ENCODE data around the gene ATP11B. TPM values are rescaled to one million over a fixed set of nuclear protein-coding genes. Genes with fewer than 3 reads are reported as not detected.

ATP11B gene
- total and polyA plus RNA-seq, 2 experiments from 2014 or later, result 19.8 to 60.5 TPM

- H3K27ac ChIP-seq, result no peak overlapping the region
- TF ChIP-seq EZH2phosphoT487 (IDR thresholded peaks at IDR 0.05; ENCODE audit: low read depth, severe bottlenecking, unreplicated experiment) (no peak), EZH2 (IDR thresholded peaks at IDR 0.05; ENCODE audit: borderline replicate concordance) (no peak)
- TF ChIP-seq, protein P1, sequence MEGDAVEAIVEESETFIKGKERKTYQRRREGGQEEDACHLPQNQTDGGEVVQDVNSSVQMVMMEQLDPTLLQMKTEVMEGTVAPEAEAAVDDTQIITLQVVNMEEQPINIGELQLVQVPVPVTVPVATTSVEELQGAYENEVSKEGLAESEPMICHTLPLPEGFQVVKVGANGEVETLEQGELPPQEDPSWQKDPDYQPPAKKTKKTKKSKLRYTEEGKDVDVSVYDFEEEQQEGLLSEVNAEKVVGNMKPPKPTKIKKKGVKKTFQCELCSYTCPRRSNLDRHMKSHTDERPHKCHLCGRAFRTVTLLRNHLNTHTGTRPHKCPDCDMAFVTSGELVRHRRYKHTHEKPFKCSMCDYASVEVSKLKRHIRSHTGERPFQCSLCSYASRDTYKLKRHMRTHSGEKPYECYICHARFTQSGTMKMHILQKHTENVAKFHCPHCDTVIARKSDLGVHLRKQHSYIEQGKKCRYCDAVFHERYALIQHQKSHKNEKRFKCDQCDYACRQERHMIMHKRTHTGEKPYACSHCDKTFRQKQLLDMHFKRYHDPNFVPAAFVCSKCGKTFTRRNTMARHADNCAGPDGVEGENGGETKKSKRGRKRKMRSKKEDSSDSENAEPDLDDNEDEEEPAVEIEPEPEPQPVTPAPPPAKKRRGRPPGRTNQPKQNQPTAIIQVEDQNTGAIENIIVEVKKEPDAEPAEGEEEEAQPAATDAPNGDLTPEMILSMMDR (IDR thresholded peaks at IDR 0.05; ENCODE audit: poor library complexity), result no peak
- no peak overlapping the region for H2AFZ ChIP-seq
- peaks cover 4% of the 10 kb centered on the region for H3K4me1 ChIP-seq (ENCODE audit: insufficient read depth)
- WGBS (ENCODE audit: low lambda C conversion rate, missing lambda C conversion rate), result 68% methylated on average over 3 of the region's 3 CpGs
- H3K36me3 ChIP-seq (replicated peaks; ENCODE audit: insufficient read depth, low read depth), result no peaks in the 10 kb centered on the region
- no peaks in the 10 kb centered on the region for H3K9me3 ChIP-seq (ENCODE audit: low read depth)
- no peaks in the 10 kb centered on the region for H3K9me2 ChIP-seq (replicated peaks; ENCODE audit: insufficient read depth)
- no peak overlapping the region for H3K4me3 ChIP-seq
- no peak overlapping the region for H3K4me2 ChIP-seq
- H4K20me1 ChIP-seq (ENCODE audit: insufficient read depth, poor library complexity, severe bottlenecking), result peaks cover 70% of the 10 kb centered on the region
- no peak for DNase-seq (ENCODE audit: low spot score)
- H3K79me2 ChIP-seq, result peaks cover 94% of the 10 kb centered on the region
- H3K27me3 ChIP-seq, result no peaks in the 10 kb centered on the region
Observed at GRCh38 chr3:182808041-182808770, 14.9 kb downstream of the ATP11B start.

DNA sequence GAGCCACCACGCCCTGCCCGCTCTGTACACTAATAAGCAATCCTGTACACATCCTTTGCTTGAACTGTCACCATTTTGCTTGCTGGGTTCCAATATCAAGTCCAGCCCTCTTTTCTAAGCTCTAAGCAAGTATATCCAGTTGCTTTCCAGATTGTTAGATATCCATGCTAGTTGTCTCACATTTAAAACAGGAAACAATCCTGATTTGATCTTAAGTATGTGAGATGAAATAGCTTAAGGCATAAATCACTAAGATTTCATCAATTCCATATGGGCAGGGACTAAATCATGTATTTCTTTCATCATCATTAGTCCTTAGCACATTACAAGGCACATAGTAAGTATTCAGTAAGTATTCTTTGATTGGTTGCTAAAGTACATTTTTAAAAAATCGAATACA lies 16.2 kb downstream of the ATP11B start:
- H3K4me3 ChIP-seq, result no peak overlapping the region
- H2AFZ ChIP-seq, result no peak overlapping the region
- H3K27me3 ChIP-seq, result no peaks in the 10 kb centered on the region
- WGBS (ENCODE audit: low lambda C conversion rate, missing lambda C conversion rate), result 99% methylated on average over 3 of the region's 3 CpGs
- H3K9me2 ChIP-seq (replicated peaks; ENCODE audit: insufficient read depth), result no peaks in the 10 kb centered on the region
- no peak overlapping the region for H3K4me2 ChIP-seq
- peaks cover 94% of the 10 kb centered on the region for H3K79me2 ChIP-seq
- no peaks in the 10 kb centered on the region for H3K36me3 ChIP-seq (replicated peaks; ENCODE audit: insufficient read depth, low read depth)
- no peak for DNase-seq (ENCODE audit: low spot score)
- TF ChIP-seq, protein P1 (IDR thresholded peaks at IDR 0.05; ENCODE audit: poor library complexity), result no peak
- no peak for TF ChIP-seq EZH2 (IDR thresholded peaks at IDR 0.05; ENCODE audit: borderline replicate concordance)
- no peak for TF ChIP-seq EZH2phosphoT487 (IDR thresholded peaks at IDR 0.05; ENCODE audit: low read depth, severe bottlenecking, unreplicated experiment)
- no peaks in the 10 kb centered on the region for H3K9me3 ChIP-seq (ENCODE audit: low read depth)
- H3K27ac ChIP-seq, result no peak overlapping the region
- peaks cover 71% of the 10 kb centered on the region for H4K20me1 ChIP-seq (ENCODE audit: insufficient read depth, poor library complexity, severe bottlenecking)
- H3K4me1 ChIP-seq (ENCODE audit: insufficient read depth), result peaks cover 4% of the 10 kb centered on the region

- Histone ChIP-seq H3K27me3 (no peaks in the 10 kb centered on the region), H3K36me3 (replicated peaks; ENCODE audit: insufficient read depth, low read depth) (no peaks in the 10 kb centered on the region), H3K79me2 (peaks cover 94% of the 10 kb centered on the region), H3K4me3 (no peak overlapping the region), H4K20me1 (ENCODE audit: insufficient read depth, poor library complexity, severe bottlenecking) (peaks cover 73% of the 10 kb centered on the region), H3K4me2 (no peak overlapping the region), H3K27ac (no peak overlapping the region), H3K9me3 (ENCODE audit: low read depth) (no peaks in the 10 kb centered on the region), H3K9me2 (replicated peaks; ENCODE audit: insufficient read depth) (no peaks in the 10 kb centered on the region), H3K4me1 (ENCODE audit: insufficient read depth) (peaks cover 9% of the 10 kb centered on the region), H2AFZ (no peak overlapping the region)
- WGBS (ENCODE audit: low lambda C conversion rate, missing lambda C conversion rate), result 88% methylated on average over 3 of the region's 3 CpGs
- TF ChIP-seq, protein P1 (IDR thresholded peaks at IDR 0.05; ENCODE audit: poor library complexity), result no peak
- TF ChIP-seq EZH2phosphoT487 (IDR thresholded peaks at IDR 0.05; ENCODE audit: low read depth, severe bottlenecking, unreplicated experiment), result no peak
- TF ChIP-seq EZH2 (IDR thresholded peaks at IDR 0.05; ENCODE audit: borderline replicate concordance), result no peak
- no peak for DNase-seq (ENCODE audit: low spot score)
Observed at GRCh38 chr3:182810574-182811268, 17.4 kb downstream of the ATP11B start.

All from hepatocyte (in vitro differentiated cells).